A549 treated with DMSO at 1 μM for 4 hours (cell line): ENCODE data around the gene RSPH3. TPM values are rescaled to one million over a fixed set of nuclear protein-coding genes. Genes with fewer than 3 reads are reported as not detected.

Experiments
- total RNA-seq: library from RNA; stranded (reverse); fragments of 200-300 nt; extraction: Qiagen RNA extraction; gene quantifications from 5 replicates; pipeline ENCODE4 v1.2.3, GENCODE V29; 2022; ENCODE audit warnings: low read depth

RSPH3 gene
- total RNA-seq, result 3.7 to 5.4 TPM (median 4.7 TPM) in 5 replicates

GRCh38 chr6:158999666-159000403, at the start of gene RSPH3:
RSPH3 (minus strand) TSS chr6:159000202; CDS start chr6:158999550, 652 bp downstream.

GRCh38 chr6:159044899-159045727, 45.1 kb upstream of the RSPH3 start, which contains the start of gene TAGAP:
TAGAP (minus strand) TSS chr6:159044991; CDS start chr6:159044146, 845 bp downstream.

Other genes starting within 250 kb of the RSPH3 start
- 301 to 331 TPM (median 327 TPM) in 5 replicates for gene EZR, start 180.8 kb downstream of the RSPH3 start, total RNA-seq
- not detected in 5 replicates for gene TAGAP, start 44.8 kb upstream of the RSPH3 start, total RNA-seq
- 0.08 to 0.21 TPM (median 0.14 TPM) in 5 replicates for gene FNDC1, start 169.2 kb upstream of the RSPH3 start, total RNA-seq